GM21390 (cell line): ENCODE measurements around the gene TMEM79.

Source experiments
- ATAC-seq: cut with Tn5 transposase; IDR thresholded peaks from one replicate; pipeline ENCODE4 v1.9.1; 2021; ENCODE audit not compliant: unreplicated experiment

TMEM79 gene, protein sequence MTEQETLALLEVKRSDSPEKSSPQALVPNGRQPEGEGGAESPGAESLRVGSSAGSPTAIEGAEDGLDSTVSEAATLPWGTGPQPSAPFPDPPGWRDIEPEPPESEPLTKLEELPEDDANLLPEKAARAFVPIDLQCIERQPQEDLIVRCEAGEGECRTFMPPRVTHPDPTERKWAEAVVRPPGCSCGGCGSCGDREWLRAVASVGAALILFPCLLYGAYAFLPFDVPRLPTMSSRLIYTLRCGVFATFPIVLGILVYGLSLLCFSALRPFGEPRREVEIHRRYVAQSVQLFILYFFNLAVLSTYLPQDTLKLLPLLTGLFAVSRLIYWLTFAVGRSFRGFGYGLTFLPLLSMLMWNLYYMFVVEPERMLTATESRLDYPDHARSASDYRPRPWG

DNA sequence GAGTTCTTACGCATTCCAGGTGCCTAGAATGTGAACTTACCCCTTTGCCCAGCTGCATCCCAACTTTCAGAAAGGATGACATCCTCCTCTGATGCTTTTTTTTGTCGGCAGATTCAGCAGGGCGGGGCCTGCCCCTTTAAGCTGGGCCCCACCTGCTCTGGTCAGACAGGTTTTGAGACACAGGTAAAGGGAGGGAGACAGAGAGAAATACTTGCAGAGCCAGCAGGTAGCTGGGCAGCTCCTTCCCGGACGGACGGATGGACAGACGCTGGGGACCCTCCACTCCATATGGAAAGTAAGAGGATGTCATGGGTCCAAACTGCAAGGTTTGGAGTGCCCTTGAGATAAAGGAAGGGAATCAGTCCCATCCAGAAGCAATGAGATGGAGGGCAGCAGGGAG lies at the start of gene TMEM79:
TSS of gene TMEM79 (plus strand) at position 214 of the 400 bp plus-strand sequence. CDS start 902 bp downstream, outside the sequence.
- no peak for ATAC-seq

DNA sequence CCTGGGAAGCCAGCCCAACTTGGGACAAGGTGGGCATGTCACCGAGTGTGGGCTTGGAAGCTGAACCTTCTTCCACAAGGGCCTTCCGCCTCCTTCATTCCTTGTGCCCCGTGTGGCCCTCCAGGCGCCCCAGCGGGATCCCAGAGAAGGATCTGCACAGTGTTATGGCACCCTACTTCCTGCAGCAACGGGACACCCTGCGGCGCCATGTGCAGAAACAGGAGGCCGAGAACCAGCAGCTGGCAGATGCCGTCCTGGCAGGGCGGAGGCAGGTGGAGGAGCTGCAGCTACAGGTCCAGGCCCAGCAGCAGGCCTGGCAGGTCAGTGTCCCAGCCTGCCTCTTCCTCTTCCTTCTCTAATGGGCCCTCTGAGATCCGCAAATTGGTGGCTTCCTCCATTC lies 48.0 kb upstream of the TMEM79 start:
- no peak for ATAC-seq

DNA sequence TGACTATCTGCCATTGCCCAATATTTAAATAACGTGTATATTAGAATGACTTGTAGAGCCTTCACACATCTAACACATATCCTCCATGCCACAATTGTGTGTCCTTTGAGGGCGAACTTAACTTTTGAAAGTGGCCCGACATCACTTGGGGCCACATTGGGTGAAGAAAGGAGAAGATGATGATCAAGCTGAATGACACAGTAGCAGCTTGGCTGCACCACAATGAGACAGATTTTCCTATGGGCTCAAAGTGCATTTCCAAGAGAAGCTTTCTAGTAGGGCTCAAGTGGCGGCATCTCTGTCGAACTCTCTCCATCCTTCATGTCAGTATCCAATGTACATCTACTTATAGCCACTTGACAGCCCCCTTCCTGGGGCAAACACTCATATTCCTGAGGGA lies 45.9 kb upstream of the TMEM79 start:
- no peak for ATAC-seq

DNA sequence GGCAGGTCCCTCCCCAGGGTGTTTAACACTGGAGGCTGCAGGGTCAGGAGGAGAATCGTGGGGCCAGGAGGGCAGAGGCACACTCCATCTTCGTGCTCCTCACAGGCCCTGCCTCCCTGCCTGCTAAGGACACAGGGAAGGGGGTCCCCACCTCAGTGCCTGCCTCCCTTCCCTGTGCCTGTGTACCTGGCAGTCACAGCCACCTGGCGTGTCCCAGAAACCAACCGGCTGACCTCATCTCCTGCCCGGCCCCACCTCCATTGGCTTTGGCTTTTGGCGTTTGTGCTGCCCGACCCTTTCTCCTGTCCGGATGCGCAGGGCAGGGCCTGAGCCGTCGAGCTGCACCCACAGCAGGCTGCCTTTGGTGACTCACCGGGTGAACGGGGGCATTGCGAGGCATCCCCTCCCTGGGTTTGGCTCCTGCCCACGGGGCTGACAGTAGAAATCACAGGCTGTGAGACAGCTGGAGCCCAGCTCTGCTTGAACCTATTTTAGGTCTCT lies 42.8 kb upstream of the TMEM79 start:
- no peak for ATAC-seq

DNA sequence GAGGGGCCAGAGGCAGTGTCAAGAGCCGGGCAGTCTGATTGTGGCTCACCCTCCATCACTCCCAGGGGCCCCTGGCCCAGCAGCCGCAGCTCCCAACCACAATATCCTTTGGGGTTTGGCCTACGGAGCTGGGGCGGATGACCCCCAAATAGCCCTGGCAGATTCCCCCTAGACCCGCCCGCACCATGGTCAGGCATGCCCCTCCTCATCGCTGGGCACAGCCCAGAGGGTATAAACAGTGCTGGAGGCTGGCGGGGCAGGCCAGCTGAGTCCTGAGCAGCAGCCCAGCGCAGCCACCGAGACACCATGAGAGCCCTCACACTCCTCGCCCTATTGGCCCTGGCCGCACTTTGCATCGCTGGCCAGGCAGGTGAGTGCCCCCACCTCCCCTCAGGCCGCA lies 42.2 kb upstream of the TMEM79 start, which contains the start of gene BGLAP:
TSS of gene BGLAP (plus strand) at position 259 of the 400 bp plus-strand sequence. CDS start at position 307, 48 bp downstream.
- no peak for ATAC-seq

DNA sequence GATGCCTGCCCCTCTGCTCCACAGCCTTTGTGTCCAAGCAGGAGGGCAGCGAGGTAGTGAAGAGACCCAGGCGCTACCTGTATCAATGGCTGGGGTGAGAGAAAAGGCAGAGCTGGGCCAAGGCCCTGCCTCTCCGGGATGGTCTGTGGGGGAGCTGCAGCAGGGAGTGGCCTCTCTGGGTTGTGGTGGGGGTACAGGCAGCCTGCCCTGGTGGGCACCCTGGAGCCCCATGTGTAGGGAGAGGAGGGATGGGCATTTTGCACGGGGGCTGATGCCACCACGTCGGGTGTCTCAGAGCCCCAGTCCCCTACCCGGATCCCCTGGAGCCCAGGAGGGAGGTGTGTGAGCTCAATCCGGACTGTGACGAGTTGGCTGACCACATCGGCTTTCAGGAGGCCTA lies 41.4 kb upstream of the TMEM79 start:
- no peak for ATAC-seq

DNA sequence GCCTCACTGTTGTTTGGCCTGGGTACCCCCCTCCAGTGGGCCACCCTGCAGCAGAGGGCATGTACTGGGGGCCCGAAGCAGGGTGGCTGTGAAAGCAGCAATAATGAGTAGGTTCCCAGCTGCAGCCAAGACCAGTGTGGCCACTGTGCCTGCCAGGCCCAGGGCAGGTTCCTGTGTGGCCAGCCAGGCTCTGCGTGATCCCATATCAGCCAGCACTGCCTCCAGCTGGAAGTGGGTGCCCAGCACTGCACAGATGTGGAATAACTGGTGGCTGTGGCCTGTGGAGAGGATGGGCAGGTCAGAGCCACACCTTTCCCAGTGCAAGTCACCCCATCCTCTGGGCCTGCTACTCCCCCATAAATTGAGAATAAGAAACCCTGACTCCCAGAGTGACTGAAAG lies 40.0 kb upstream of the TMEM79 start:
- ATAC-seq = no peak

DNA sequence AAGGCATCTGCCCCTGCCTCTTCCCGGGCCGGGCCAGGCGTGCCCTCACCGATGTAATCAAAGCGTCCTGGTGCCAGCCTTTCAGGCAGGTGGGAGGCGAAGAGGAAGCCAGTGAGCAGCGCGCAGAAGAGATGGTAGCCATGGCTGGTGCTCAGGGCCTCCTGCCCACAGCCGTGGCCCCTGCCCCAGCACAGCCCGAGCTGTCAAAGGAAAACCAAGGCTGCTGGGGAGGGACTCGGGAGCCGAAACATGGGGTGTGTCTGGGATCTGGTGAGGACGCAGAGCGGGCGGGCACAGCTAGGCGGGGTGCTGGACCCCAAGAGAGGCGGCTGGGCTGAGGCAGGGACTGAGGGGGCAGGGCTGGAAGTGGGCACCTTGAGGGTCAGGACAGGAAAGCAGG lies 39.4 kb upstream of the TMEM79 start:
- no peak for ATAC-seq

DNA sequence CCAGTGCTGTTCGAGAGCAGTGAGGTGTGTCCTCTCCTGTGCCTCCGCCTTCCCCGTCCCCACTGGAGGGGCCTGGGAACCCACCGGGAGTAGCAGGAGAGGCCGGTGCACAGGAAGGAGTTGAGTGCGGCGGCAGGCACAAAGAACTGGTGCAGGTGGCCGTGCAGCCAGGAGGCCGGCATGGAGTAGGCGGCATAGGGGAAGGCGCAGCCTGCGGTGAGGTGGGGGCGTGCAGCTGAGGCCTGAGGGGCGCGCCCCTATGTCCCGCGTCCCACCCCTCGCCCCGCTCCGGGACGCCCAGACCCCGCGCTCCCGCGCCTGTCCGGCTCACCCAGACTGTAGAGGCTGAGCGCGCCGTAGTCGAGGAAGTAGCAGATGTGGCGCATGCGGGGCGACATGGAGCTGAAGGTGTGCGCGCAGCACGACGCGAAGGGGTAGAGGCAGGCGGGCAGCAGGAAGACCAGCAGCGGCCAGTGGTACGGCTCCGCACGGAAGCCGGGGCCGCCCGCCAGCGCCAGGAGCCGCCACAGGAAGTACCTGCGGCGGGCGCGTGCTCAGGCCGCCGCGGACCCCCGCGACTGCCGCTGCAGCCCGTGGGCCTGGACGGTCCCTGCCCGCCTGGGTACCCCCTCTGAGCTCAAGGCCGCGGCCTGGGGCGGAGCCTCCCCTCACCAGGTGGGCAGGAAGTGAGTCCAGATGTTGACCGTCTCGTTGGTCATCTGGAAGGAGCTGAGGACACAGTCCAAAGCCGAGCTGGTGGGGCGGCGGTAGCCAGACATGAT lies 38.5 kb upstream of the TMEM79 start:
- no peak for ATAC-seq

DNA sequence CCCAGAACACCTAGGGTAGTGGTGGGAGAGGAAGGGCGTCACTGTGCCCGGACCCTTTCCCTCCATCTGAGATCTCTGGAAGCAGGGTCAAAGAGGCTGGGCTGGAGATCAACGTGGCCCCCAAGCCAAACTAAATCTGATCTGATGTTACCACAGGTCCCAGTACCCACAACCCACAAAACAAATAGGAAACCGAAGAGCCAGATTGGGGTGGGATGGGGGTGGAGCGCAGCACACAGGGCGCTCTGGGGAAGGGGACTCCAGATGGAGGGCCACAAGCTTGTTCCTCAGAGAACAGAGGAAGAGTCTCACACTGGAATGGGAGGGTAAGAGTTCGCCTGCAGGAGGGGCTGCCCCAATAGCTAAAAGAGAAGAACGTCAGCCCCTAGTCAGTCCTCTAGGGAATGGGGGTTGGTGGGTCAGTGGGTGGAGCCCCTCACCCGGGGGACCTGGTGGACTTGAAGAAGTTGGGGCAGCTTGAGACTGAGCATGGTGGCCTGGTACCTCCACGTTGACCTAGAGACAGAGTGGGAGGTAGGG lies 37.8 kb upstream of the TMEM79 start:
- no peak for ATAC-seq

DNA sequence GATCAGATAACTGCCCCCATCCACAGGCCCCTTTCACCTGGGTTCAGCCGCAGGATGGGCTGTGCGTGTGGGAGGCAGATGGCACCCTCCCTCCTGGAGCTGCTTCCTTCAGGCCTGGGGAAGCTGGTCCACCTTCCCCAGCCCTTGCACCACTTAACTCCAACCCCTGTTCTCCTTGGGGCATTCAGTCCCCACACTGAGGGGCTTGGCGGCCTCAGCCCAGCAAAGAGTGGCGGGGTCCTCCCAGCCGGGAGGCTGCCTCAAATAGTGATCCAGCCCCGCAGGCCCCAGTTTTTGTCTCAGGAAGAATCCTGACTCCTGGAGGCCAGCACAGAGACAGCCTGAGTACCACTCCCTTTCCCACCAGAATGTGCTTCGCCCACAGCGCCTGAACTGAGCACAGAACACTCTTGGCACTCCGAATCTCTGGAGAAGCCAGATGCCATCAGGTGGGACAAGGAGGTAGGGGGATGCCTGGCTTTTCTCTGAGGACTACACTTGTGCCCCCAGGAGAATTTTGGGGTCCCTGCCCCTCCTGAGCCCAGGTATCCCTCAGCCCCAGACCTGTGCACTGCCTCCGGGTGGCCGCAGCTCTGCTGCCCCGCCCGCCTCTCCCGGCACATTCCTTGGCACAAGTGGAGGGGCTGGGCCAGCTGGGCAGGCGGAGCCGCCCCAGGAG lies 37.2 kb upstream of the TMEM79 start:
- no peak for ATAC-seq

DNA sequence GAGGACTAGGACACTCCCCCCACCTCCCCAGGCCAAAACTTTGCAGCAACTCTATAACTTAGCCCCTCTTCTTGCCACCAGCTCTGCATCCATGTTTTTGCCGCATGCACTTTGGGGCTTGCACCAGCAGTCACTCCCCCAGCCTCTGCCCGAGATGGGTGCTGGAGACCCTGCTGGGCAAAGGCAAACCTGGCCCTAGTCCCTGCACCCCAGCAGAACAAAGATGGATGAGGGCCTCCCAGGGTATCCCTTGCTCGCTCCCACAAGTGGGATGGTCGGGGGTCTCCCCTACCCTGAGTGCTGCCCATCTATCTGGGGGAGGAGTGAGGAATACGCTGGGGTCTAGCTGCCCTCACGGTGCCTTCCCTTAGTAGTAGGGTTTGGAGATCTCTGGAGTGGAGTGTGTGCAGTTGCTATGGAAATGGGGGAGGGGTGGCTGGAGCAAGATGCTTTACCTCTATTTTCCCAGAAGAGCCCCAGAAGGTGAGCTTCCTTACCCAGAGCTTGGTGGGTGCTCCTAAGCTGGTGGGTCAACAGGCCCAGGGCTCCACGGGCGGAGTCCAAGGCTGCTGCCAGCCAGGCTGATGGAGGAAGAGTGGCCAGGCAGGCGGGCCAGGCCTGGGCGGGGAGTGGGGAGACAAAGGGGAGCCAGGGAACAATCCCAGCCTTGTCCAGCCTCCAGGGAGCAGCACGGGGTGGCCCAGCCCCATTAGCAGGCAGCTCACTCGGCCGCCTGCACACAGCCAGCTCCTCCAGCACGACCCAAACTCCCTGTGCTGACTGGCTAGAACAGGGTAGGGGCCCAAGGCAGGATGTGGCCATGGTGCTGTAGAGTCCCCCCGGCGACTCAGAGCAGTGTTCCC lies 36.4 kb upstream of the TMEM79 start, which contains the start of gene PAQR6:
TSS of gene PAQR6 (minus strand) at position 597 of the 863 bp plus-strand sequence. CDS start 1,325 bp downstream, outside the sequence.
- ATAC-seq = no peak

DNA sequence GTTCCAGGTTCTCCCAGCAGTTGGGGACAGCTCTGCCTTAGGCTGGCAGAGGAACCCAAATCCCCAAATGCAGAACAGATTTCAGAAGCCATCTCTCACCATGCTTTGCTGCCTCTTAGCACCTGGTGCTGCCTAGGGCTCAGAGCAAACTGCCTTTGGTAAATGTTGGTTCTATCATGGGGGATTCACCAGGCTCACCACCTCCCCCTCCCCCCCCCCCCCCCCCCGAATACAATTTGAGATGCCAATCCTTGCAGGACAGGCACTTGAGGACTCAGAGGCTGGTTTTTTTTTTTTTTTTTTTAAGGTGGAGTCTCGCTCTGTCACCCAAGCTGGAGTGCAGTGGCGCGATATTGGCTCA lies 35.8 kb upstream of the TMEM79 start:
- no peak for ATAC-seq

DNA sequence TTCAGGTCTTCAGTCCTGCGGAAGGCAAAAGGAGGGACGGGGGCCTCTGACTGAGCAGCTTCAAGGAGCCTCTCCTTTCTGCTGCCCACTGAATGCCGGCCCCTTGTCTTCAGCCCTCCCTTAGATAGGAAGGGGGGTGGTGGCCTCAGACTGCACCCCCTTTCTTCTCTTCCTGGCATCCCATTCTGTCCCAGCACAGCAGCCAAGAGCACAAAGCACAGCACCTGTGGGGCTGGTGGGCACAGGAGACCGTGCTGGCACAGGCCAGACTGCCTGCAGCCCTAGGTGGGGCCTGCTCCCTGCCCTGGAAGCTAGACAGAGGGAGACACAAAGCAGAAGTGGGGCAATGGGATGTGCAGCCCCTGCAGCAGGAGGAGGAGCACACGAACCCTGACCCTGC lies 34.5 kb upstream of the TMEM79 start:
- ATAC-seq = no peak

DNA sequence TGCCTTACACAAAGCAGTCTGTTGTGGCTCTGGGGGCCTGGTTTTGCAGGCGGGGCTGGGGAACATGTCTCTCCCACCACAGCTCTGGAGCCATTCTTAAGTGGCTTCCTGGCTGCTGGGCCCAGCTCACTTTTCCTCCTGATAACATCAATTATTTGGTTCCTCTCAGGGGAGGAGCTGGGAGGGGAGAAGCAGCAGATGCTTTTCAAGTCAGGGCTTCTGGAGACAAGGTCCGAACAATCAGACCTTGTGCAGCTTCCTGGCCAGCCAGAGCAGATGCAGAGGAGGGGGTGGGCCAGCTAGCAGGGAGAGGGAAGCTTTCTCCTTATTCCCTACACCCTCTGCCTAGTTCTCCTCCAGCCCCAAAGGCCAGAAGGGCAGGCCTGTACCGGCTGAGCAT lies 32.6 kb upstream of the TMEM79 start:
- ATAC-seq = no peak

DNA sequence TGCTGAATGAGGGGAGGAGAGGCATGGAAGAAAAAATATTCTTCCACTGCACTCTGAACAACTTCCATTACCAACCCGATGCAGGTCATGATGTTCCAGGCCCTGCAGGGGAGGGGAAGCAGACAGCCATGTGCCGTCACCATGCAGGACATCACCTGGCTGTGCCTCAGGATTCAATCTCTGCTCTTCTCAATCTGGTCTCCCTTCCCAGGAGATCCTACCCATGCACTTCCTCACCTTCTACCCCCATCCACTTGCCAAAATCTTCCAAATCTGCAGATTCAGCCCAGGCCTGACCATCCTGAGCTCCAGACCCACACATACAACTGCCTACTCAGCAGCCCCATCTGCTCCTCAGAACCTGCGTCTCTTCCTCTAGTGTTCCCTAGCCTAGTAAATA lies 30.5 kb upstream of the TMEM79 start:
- no peak for ATAC-seq

DNA sequence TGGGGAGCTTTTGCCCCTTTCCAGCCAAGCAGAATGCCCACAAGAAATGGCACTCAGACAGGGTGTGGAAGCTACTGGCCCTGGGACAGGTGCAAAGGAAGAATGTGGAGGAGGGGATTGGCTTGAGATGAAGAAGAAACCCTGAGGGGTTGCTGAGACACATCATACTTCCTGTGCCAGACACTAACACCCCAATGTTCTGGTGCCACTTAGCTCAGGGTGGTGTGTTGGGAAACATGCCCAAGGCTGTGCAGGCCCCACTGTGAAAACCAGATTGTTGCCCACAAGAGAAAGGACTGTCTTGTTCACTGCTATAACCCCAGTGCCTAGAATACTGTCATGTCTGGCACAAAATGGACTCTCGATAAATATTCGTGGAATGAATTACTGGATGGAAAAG lies 26.4 kb upstream of the TMEM79 start:
- no peak for ATAC-seq

DNA sequence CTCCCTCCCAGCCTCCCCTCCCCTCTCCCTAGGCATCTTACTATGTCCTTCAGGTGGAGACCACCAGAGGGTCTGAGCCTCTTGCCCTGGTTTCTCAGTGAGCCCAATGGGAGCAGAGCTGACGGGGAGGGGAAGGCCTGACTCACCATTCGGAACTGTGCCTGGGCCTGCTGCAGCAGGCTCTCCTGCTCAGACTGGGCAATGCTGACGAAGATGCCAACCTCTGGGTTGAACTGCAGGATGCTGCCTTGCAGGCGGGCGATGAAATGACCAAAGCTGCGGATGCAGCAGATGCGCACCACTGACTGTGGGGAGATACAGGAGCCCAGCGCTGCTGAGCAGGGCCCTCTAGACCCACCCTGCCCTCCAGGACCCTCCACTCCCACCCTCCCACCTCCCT lies 25.3 kb upstream of the TMEM79 start:
- ATAC-seq = no peak

DNA sequence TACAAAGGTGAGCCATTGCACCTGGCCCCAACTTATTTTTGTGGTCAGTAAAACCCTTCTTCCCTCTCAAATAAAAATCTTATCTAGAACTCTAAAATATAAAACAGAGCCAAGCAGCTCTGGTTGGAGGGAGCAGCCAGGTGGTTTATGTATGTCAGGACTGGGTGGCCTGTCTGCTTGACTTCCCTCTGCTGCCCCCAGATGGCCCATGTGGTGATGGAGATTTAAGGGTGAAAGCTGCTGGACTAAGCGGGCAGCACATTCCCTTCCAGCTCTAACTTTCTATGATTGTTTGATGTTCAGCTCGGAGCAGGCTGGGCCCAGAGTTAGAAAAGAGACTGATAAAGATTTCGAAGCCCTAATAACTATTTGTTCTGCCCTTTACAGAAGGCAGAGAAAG lies 24.3 kb upstream of the TMEM79 start:
- no peak for ATAC-seq

DNA sequence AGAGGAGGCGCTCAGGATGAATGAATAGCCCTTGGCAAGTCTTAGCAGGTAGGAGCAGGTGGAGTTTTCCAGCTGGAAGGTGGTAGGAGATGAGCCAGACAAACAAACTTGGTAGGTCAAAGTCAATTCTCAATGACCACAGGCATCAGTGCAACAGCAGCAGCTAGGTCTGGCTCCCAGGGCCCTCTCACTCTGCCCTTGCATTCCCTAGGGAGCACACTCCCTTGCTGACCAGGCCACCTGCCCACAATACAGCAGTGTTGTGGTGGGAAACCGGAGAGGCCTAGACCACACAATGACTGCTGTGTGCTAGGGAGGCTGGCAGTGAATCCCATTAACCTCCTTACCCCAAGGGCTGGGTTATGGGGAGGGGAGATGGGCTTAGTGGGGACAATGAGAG lies 23.2 kb upstream of the TMEM79 start:
- ATAC-seq = no peak
